HCT116 (cell line): ENCODE data around the gene NAT16.

ENCODE experiments used
- EZH2 ChIP-seq: fragments of 200-600 bp; sonication (generic); IDR thresholded peaks from 2 replicates; pipeline ENCODE4 v1.6.1; 2017; ENCODE audit warnings: antibody characterized with exemption, mixed run types
- EZH2phosphoT487 ChIP-seq: fragments of 200-600 bp; IDR thresholded peaks from 2 replicates; pipeline ENCODE4 v1.6.1; 2018; ENCODE audit warnings: antibody characterized with exemption, borderline replicate concordance
- POLR2AphosphoS5 ChIP-seq: IDR thresholded peaks from 2 replicates; pipeline ENCODE4 v1.6.1; 2011; ENCODE audit warnings: mild to moderate bottlenecking, low read depth, low read length, moderate library complexity
- TF ChIP-seq, protein P1 (sequence below): IDR thresholded peaks from 2 replicates; pipeline ENCODE4 v1.6.1; 2012; ENCODE audit warnings: low read depth

- TF ChIP-seq, protein P1, sequence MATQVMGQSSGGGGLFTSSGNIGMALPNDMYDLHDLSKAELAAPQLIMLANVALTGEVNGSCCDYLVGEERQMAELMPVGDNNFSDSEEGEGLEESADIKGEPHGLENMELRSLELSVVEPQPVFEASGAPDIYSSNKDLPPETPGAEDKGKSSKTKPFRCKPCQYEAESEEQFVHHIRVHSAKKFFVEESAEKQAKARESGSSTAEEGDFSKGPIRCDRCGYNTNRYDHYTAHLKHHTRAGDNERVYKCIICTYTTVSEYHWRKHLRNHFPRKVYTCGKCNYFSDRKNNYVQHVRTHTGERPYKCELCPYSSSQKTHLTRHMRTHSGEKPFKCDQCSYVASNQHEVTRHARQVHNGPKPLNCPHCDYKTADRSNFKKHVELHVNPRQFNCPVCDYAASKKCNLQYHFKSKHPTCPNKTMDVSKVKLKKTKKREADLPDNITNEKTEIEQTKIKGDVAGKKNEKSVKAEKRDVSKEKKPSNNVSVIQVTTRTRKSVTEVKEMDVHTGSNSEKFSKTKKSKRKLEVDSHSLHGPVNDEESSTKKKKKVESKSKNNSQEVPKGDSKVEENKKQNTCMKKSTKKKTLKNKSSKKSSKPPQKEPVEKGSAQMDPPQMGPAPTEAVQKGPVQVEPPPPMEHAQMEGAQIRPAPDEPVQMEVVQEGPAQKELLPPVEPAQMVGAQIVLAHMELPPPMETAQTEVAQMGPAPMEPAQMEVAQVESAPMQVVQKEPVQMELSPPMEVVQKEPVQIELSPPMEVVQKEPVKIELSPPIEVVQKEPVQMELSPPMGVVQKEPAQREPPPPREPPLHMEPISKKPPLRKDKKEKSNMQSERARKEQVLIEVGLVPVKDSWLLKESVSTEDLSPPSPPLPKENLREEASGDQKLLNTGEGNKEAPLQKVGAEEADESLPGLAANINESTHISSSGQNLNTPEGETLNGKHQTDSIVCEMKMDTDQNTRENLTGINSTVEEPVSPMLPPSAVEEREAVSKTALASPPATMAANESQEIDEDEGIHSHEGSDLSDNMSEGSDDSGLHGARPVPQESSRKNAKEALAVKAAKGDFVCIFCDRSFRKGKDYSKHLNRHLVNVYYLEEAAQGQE, result no peak
- TF ChIP-seq EZH2phosphoT487 (no peak), EZH2 (no peak), POLR2AphosphoS5 (peak; percentile 85)
These were observed 17.4 kb downstream of the NAT16 start for GRCh38 chr7:101162551-101163278.
